Right atrium auricular region (tissue), 2 donors: ENCODE results near the gene ADGRV1. TPM values are rescaled to one million over a fixed set of nuclear protein-coding genes. Genes with fewer than 3 reads are reported as not detected.
"Not testable (repeated sequence)": the region's sequence is repeated elsewhere in the genome, so short reads cannot be mapped to it uniquely, and the experiment has no call there.

Experiments used
- DNase-seq: peaks from one replicate; pipeline ENCODE4 v3.0.0-alpha.2; 2019; ENCODE audit warnings: low spot score
- H3K27ac ChIP-seq, 2 donors: fragments of 200-600 bp; sonication (generic); 1 replicate in 1 of 2; 2 replicates in 1 of 2; pipeline ENCODE4 v1.5.1; 2016 to 2019
- H3K27me3 ChIP-seq, 2 donors: fragments of 200-600 bp; sonication (generic); one replicate each; pipeline versions ENCODE4 v1.5.1 to v1.6.0; 2017 to 2019
- H3K36me3 ChIP-seq: fragments of 200-600 bp; sonication (generic); one replicate; pipeline ENCODE4 v1.5.1; 2016
- H3K4me1 ChIP-seq, 2 donors: fragments of 200-600 bp; sonication (generic); one replicate each; pipeline versions ENCODE4 v1.5.1 to v1.6.0; 2017 to 2019
- H3K4me3 ChIP-seq, 2 donors: fragments of 200-600 bp; sonication (generic); 1 replicate in 1 of 2; 2 replicates in 1 of 2; pipeline ENCODE4 v1.5.1; 2017 to 2019; ENCODE audit warnings: mild to moderate bottlenecking in 1 of 2, moderate library complexity in 1 of 2
- H3K9me3 ChIP-seq, 2 donors: fragments of 200-600 bp; sonication (generic); one replicate each; pipeline ENCODE4 v1.5.1; 2019
- total RNA-seq, 2 donors: library from RNA; depleted of rRNA; stranded (reverse); fragments of >200 nt; gene quantifications; one replicate each; pipeline ENCODE4 v1.1.0, GENCODE V29; 2016
- TF ChIP-seq, protein P1 (sequence below), 2 donors: fragments of 200-600 bp; sonication (generic); IDR thresholded peaks; one replicate each; pipeline ENCODE4 v1.5.1; 2019; ENCODE audit warnings: antibody characterized with exemption in 2 of 2

ADGRV1 gene
- total RNA-seq, 2 donors from 2014 or later, result 1.4 to 1.8 TPM

DNA sequence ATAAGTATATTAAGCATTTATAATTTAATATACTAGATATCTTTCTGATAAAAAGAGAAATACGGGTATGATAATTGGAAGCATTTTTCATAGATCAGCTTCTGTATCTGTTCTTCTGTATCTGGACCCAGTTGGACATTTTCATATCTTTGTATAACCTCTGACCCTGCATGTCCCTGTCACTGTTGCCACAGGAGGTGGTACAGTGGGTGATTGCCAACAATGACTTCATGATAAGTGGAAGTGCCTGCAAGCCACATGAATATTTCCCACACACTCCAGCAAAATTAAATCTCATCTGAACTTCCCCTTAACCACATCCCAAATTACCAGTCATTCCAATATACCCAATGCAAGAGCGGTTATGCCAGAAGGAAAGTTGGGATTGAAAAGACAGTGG is 448.1 kb downstream of the ADGRV1 start:
- Histone ChIP-seq H3K27ac (no peak overlapping the region), H3K4me3 (no peak overlapping the region), H3K9me3 (no peaks in the 10 kb centered on the region), H3K36me3 (no peaks in the 10 kb centered on the region), H3K27me3 (no peaks in the 10 kb centered on the region), H3K4me1 (no peaks in the 10 kb centered on the region)
- no peak for DNase-seq
- TF ChIP-seq, protein P1, sequence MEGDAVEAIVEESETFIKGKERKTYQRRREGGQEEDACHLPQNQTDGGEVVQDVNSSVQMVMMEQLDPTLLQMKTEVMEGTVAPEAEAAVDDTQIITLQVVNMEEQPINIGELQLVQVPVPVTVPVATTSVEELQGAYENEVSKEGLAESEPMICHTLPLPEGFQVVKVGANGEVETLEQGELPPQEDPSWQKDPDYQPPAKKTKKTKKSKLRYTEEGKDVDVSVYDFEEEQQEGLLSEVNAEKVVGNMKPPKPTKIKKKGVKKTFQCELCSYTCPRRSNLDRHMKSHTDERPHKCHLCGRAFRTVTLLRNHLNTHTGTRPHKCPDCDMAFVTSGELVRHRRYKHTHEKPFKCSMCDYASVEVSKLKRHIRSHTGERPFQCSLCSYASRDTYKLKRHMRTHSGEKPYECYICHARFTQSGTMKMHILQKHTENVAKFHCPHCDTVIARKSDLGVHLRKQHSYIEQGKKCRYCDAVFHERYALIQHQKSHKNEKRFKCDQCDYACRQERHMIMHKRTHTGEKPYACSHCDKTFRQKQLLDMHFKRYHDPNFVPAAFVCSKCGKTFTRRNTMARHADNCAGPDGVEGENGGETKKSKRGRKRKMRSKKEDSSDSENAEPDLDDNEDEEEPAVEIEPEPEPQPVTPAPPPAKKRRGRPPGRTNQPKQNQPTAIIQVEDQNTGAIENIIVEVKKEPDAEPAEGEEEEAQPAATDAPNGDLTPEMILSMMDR (IDR thresholded peaks at IDR 0.05), result no peak

DNA sequence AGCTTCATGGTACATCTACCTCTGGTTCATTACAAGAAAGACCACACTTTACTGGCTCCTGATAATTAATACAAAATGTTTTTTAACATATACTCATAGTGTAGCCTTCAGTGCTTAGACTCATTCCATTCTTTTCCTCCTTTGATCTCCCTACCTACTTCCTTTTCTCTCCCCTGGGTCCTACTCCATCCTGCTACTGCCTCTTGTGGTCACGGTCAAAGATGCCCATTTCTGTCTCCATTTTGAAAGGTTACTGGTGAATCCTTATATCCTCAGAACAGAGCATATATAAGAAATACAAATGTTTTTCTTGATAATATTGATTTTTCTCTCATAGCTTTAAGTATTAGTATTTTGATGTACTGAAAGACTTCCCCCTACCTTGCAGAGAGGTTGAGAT is 448.7 kb downstream of the ADGRV1 start:
- no peaks in the 10 kb centered on the region for H3K4me1 ChIP-seq
- H3K27ac ChIP-seq, result no peak overlapping the region
- DNase-seq, result no peak
- no peaks in the 10 kb centered on the region for H3K36me3 ChIP-seq
- TF ChIP-seq, protein P1 (IDR thresholded peaks at IDR 0.05), result no peak
- H3K4me3 ChIP-seq, result no peak overlapping the region
- H3K27me3 ChIP-seq, result no peaks in the 10 kb centered on the region
- no peaks in the 10 kb centered on the region for H3K9me3 ChIP-seq

DNA sequence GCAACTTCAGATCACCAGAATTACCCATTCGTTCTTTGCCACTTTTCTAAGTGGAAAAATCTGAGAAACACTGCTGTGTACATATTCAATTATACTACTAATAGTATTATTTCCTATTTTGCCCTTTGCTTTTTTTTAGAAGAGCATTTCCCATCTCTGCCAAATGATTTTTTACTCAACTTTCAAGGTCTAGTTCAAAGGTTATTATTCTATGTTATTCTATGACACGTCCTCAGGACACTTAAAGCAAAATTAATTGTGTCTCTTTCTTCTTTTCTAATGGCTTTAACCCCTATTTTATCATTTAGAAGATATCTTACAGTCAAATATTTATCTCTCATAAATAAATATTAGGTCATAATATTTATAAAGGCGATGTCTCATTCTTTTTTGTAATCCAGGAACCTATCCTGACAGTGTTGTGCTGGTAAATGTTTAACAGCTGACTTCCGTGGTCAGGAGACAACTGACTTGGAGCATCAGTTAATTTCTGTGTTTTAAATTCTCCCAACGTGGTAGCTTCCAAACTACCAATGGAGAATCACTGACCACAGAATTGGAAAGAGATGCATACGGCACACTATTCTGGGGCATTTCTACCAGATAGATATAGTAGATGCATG is 449.3 kb downstream of the ADGRV1 start:
- no peak overlapping the region for H3K27ac ChIP-seq
- H3K36me3 ChIP-seq, result no peaks in the 10 kb centered on the region
- H3K4me1 ChIP-seq, result no peaks in the 10 kb centered on the region
- TF ChIP-seq, protein P1 (IDR thresholded peaks at IDR 0.05), result no peak
- H3K9me3 ChIP-seq, result no peaks in the 10 kb centered on the region
- no peak for DNase-seq
- no peak overlapping the region for H3K4me3 ChIP-seq
- H3K27me3 ChIP-seq, result no peaks in the 10 kb centered on the region

- Histone ChIP-seq H3K4me3 (no peak overlapping the region), H3K9me3 (no peaks in the 10 kb centered on the region), H3K27me3 (no peaks in the 10 kb centered on the region), H3K36me3 (no peaks in the 10 kb centered on the region), H3K4me1 (no peaks in the 10 kb centered on the region), H3K27ac (no peak overlapping the region)
- DNase-seq, result no peak
- TF ChIP-seq, protein P1 (IDR thresholded peaks at IDR 0.05), result no peak
These were observed 451.5 kb downstream of the ADGRV1 start for GRCh38 chr5:91010090-91010489.

GRCh38 chr5:91011029-91011428 is 452.4 kb downstream of the ADGRV1 start:
- Histone ChIP-seq H3K27me3 (no peaks in the 10 kb centered on the region), H3K9me3 (no peaks in the 10 kb centered on the region), H3K36me3 (no peaks in the 10 kb centered on the region), H3K4me3 (no peak overlapping the region), H3K4me1 (no peaks in the 10 kb centered on the region), H3K27ac (no peak overlapping the region)
- TF ChIP-seq, protein P1 (IDR thresholded peaks at IDR 0.05), result no peak
- DNase-seq, result no peak

- not testable (repeated sequence) for H3K4me1 ChIP-seq, H3K27ac ChIP-seq, H3K36me3 ChIP-seq, H3K4me3 ChIP-seq, H3K27me3 ChIP-seq, H3K9me3 ChIP-seq, DNase-seq
These were observed 454.3 kb downstream of the ADGRV1 start for GRCh38 chr5:91012867-91013266.
